ENCODE data around the gene DCTN2. TPM values are rescaled to one million over a fixed set of nuclear protein-coding genes. Genes with fewer than 3 reads are reported as not detected.
"Not testable (repeated sequence)": the region's sequence is repeated elsewhere in the genome, so short reads cannot be mapped to it uniquely, and the experiment has no call there.

DCTN2 gene
- total and polyA plus RNA-seq, 11 donors = 62.3 to 228 (median 109) TPM

- Histone ChIP-seq H3K27ac (no peak overlapping the region), H3K4me1 (no peaks in the 10 kb centered on the region), H3K4me3 (no peak overlapping the region), H3K27me3 (peaks cover 0 to 3% (median 0%) of the 10 kb centered on the region in 9 donors), H3K36me3 (no peaks in the 10 kb centered on the region), H3K9me3 (no peaks in the 10 kb centered on the region)
- TF ChIP-seq POLR2A (IDR thresholded peaks at IDR 0.05) = no peak
- TF ChIP-seq CTCF (IDR thresholded peaks at IDR 0.05) = no peak
- intact Hi-C loops (cut with DNase I) = no loop called here
- no peak for ATAC-seq
- WGBS, 4 donors = 77 to 84% (median 82%) methylated on average over 9 of the region's 9 CpGs
- DNase-seq = no peak
Measured at GRCh38 chr12:57576613-57577160, 29.7 kb upstream of the DCTN2 start.

- no peaks in the 10 kb centered on the region for H3K9me3 ChIP-seq
- H3K4me1 ChIP-seq = no peaks in the 10 kb centered on the region
- WGBS, 4 donors = 79 to 87% (median 85%) methylated on average over 12 of the region's 12 CpGs
- DNase-seq = no peak
- H3K27me3 ChIP-seq = peaks cover 0 to 9% (median 0%) of the 10 kb centered on the region in 9 donors
- TF ChIP-seq POLR2A (IDR thresholded peaks at IDR 0.05) (no peak), CTCF (IDR thresholded peaks at IDR 0.05) (no peak)
- no peaks in the 10 kb centered on the region for H3K36me3 ChIP-seq
- H3K27ac ChIP-seq = no peak overlapping the region
- intact Hi-C loops (cut with DNase I) = no loop called here
- H3K4me3 ChIP-seq = no peak overlapping the region
- no peak for ATAC-seq
Measured at GRCh38 chr12:57575771-57576612, 29.0 kb upstream of the DCTN2 start.

- peaks cover 0 to 15% (median 0%) of the 10 kb centered on the region in 9 donors for H3K27me3 ChIP-seq
- H3K9me3 ChIP-seq = no peaks in the 10 kb centered on the region
- no peak for ATAC-seq
- no peaks in the 10 kb centered on the region for H3K4me1 ChIP-seq
- TF ChIP-seq CTCF (IDR thresholded peaks at IDR 0.05) (no peak), POLR2A (IDR thresholded peaks at IDR 0.05) (no peak)
- H3K27ac ChIP-seq = no peak overlapping the region
- 80 to 88% (median 85%) methylated on average over 10 of the region's 10 CpGs for WGBS, 4 donors
- DNase-seq = no peak
- no peak overlapping the region for H3K4me3 ChIP-seq
- H3K36me3 ChIP-seq = no peaks in the 10 kb centered on the region
- intact Hi-C loops (cut with DNase I) = no loop called here
Measured at GRCh38 chr12:57574795-57575194, 27.8 kb upstream of the DCTN2 start.

- H3K27ac ChIP-seq = no peak overlapping the region
- H3K9me3 ChIP-seq = no peaks in the 10 kb centered on the region
- no peak overlapping the region for H3K4me3 ChIP-seq
- intact Hi-C loops (cut with DNase I) = no loop called here
- no peaks in the 10 kb centered on the region for H3K36me3 ChIP-seq
- peaks cover 0 to 31% (median 0%) of the 10 kb centered on the region in 9 donors for H3K27me3 ChIP-seq
- WGBS, 4 donors = 83 to 89% (median 87%) methylated on average over 12 of the region's 12 CpGs
- TF ChIP-seq POLR2A (IDR thresholded peaks at IDR 0.05) (no peak), CTCF (IDR thresholded peaks at IDR 0.05) (no peak)
- no peaks in the 10 kb centered on the region for H3K4me1 ChIP-seq
- no peak for ATAC-seq
- no peak for DNase-seq
Measured at GRCh38 chr12:57571926-57572762, 25.2 kb upstream of the DCTN2 start.

GRCh38 chr12:57570438-57570837, 23.4 kb upstream of the DCTN2 start:
- H3K4me1 ChIP-seq; H3K9me3 ChIP-seq; ATAC-seq; H3K36me3 ChIP-seq; intact Hi-C loops (cut with DNase I); H3K4me3 ChIP-seq; DNase-seq; H3K27ac ChIP-seq: not testable (repeated sequence)
- peaks cover 0 to 45% (median 0%) of the 10 kb centered on the region in 9 donors for H3K27me3 ChIP-seq
- 83 to 91% (median 88%) methylated on average over 13 of the region's 13 CpGs for WGBS, 4 donors

Measured in heart left ventricle (tissue), 16 donors.